GM19043 (cell line): Measurements from ENCODE around the gene OR52A1.
"Not testable (repeated sequence)": the region's sequence is repeated elsewhere in the genome, so short reads cannot be mapped to it uniquely, and the experiment has no call there.

Experiments used
- ATAC-seq: cut with Tn5 transposase; IDR thresholded peaks from one replicate; pipeline ENCODE4 v1.9.1; 2021; ENCODE audit warnings: low read depth; ENCODE audit not compliant: unreplicated experiment

Gene OR52A1

GRCh38 chr11:5154657-5155056, at the start of gene OR52A1:
Gene OR52A1 (minus strand): TSS chr11:5154757. CDS start chr11:5152369, 2,388 bp downstream.
- no peak for ATAC-seq

- no peak for ATAC-seq
These were observed 48.8 kb upstream of the OR52A1 start for GRCh38 chr11:5203366-5203765.

GRCh38 chr11:5200582-5200981, 46.0 kb upstream of the OR52A1 start, which contains the start of gene OR51V1:
Gene OR51V1 (minus strand): TSS chr11:5200682. CDS start chr11:5200682, 0 bp downstream.
- ATAC-seq: no peak

- ATAC-seq: no peak
These were observed 43.7 kb upstream of the OR52A1 start for GRCh38 chr11:5198285-5198684.

GRCh38 chr11:5197536-5197935, 43.0 kb upstream of the OR52A1 start:
- ATAC-seq: no peak

GRCh38 chr11:5196731-5197130, 42.2 kb upstream of the OR52A1 start:
- no peak for ATAC-seq

- no peak for ATAC-seq
These were observed 41.5 kb upstream of the OR52A1 start for GRCh38 chr11:5196067-5196466.

GRCh38 chr11:5192738-5193137, 38.2 kb upstream of the OR52A1 start:
- ATAC-seq: no peak

GRCh38 chr11:5188201-5188600, 33.6 kb upstream of the OR52A1 start:
- ATAC-seq: no peak

GRCh38 chr11:5178046-5178837, 23.7 kb upstream of the OR52A1 start:
- no peak for ATAC-seq

DNA sequence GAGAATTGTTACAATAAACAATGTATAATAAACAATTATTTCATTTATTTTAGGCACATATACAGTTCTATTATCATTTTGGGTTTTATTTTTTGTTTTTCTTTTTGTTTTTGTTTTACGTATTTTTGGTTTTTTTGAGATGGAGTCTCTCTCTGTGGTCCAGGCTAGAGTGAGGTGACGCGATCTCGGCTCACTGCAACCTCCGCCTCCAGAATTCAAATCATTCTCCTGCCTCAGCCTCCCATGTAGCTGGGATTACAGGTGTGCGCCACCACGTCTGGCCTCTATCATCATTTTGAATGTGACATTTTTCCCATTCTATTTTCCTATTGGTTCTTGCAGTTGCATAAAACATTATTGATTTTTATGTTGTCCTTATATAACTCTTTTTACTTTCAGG, 20.4 kb upstream of the OR52A1 start:
- no peak for ATAC-seq

- no peak for ATAC-seq
These were observed 17.3 kb upstream of the OR52A1 start for GRCh38 chr11:5171856-5172255.

DNA sequence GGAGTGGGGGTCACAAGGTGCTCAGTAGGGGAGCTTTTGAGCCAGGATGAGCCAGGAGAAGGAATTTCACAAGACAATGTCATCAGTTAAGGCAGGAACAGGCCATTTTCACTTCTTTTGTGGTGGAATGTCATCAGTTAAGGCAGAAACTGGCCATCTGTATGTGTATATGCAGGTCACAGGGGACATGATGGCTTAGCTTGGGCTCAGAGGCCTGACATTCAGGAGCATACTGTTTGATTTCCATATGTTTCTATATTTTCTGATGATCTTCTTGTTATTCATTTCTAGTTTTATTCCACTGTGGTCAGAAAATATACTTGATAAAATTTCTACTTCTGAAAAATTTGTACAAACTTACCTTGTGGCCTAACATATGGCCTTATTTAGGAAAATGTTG, 11.3 kb upstream of the OR52A1 start:
- not testable (repeated sequence) for ATAC-seq

DNA sequence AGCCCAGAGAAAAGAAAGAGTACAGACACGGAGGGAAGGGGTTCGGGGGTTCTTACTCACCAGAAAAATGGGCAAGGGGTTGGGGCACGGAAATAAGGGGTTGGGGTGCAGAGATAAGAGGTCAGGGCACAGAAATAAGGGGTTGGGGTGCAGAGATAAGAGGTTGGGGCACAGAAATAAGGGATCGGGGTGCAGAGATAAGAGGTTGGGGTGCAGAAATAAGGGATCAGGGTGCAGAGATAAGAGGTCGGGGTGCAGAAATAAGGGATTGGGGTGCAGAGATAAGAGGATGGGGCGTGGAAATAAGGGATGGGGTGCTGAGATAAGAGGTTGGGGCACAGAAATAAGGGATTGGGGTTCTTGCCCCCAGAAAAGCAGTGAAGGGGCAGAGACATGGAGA, 10.2 kb upstream of the OR52A1 start:
- not testable (repeated sequence) for ATAC-seq

GRCh38 chr11:5161045-5161444, 6.5 kb upstream of the OR52A1 start:
- ATAC-seq: not testable (repeated sequence)

GRCh38 chr11:5160217-5160616, 5.7 kb upstream of the OR52A1 start:
- not testable (repeated sequence) for ATAC-seq

- no peak for ATAC-seq
These were observed 5.2 kb upstream of the OR52A1 start for GRCh38 chr11:5159806-5160205.

DNA sequence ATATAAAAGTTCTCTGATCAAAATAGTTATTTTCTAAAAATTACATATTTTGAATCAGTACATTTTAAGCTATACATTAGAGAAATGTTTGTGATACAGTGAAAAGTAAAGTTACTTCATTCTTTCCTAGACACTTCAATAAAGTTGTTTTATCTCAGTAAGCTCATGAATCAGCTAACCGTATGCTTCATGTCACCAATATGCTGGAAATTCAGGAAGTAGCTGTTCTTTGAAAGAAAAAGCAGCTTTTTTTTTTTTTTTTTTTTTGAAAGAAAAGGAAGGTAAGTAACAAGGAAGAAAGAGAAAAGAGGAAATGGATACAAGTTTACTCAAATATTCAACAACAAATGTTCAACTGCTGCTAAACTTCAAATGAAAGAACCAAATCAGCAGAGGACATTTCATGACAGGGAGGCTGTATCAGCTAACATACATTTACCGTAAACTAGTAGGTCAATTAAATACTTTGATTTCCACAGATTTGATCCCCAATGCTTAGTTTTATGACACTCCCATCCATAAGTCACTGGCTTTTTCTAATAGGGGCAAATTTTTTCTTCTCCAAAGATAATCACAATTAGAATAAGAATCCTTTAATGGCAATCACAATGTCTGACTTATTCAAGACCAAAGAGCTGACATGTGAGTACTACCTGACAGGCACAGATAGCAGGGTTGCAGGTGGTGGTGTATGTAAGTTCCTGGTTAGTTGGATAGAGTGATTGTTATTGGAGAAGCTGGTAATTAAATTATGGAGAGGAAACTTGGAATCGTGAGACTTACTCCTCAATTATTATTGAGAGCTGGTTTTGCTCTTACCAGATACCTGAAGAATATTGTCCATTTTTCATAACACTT, 754 bp downstream of the OR52A1 start:
- no peak for ATAC-seq

DNA sequence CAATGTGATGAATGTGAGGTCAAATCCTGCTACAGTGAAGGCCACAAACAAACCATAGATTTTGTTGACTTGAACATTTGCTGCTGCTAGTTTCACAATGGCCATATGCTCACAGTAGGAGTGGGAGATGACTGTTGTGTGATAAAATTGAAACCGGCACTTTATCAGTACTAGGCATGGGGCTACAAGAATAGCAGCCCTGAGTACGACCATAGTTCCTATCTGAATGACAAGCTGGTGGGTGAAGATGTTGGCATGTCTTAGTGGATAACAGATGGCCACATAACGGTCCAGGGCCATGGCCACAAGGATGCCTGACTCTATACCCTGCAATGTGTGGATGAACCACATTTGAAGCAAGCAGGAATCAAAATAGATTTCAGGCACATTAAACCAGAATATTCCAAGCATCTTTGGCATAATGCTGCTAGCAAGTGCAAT, 2.8 kb downstream of the OR52A1 start:
- ATAC-seq: no peak

- not testable (repeated sequence) for ATAC-seq
These were observed 10.4 kb downstream of the OR52A1 start for GRCh38 chr11:5144206-5144605.

DNA sequence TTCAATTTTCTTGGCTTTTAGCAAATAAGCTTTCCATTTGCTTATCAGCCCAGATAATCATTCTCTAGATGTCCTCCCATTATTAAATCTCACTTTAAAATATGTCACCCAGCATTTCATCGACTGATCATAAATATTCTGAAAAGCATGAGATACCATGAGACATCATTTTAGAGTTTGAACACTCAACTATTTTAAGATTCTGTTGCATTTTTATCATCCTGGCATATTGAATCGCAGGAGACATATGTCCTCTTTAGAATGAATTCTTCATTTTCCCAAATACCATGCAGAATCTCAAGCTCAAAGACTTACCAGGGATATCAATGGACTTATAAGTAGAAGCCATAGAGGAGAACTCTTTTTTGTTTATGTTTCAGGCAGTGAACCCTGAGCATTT, 16.6 kb downstream of the OR52A1 start, which contains the start of gene OR52A5:
TSS of gene OR52A5 (minus strand) at position 361 of the 400 bp plus-strand sequence. CDS start 5,714 bp downstream, outside the sequence.
- no peak for ATAC-seq
